Activated CD4-positive, alpha-beta T cell treated with anti-CD3 and anti-CD28 coated beads, Interleukin-10, Interleukin-2, amounts not matched to agents 100 ng/mL and 50 ng/mL, durations not matched to agents 16 hours and 8 hours (primary cell): ENCODE data around the gene ACTBL2.

Experiments
- DNase-seq: peaks from one replicate; pipeline ENCODE4 v3.0.0-alpha.2; 2020

The ACTBL2 gene

GRCh38 chr5:57448287-57448686, 34.3 kb downstream of the ACTBL2 start:
- no peak for DNase-seq

GRCh38 chr5:57447658-57448057, 35.0 kb downstream of the ACTBL2 start:
- DNase-seq, result no peak

GRCh38 chr5:57446966-57447365, 35.6 kb downstream of the ACTBL2 start:
- no peak for DNase-seq

- DNase-seq, result no peak
Observed at GRCh38 chr5:57445705-57446037, 36.9 kb downstream of the ACTBL2 start.

DNA sequence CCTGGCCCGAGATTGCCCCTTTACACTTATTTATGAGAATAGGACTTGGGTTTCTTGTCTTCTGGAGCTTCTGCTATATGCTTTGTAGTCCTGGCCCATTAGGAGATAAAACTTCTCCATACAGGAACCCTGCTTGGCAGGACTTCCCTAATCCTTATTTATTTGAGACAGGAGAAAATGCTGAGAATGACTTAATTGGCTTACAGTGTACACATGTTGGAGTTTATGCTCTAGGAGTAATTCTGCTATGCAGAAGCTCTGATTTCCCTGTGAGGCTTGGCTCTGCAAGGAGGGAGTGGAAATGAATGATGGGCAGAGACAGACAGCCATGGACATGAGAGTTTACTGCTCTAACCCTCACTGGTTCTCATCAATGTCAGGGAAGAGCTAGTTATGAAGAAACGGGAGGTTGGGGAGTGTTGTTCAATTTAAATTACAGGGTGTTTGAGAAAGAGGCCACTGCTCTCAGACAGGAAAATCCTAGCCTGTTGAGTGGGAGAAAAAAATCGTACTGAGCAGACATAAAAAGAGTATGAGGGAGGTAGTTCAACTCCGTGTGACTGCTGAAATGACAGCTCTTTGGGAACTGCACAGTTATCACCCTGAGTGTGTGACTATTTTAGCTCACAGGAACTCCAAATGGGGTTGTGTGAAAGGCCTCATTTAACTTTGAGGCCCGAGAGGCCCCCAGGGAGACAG, 37.5 kb downstream of the ACTBL2 start:
- DNase-seq, result no peak

DNA sequence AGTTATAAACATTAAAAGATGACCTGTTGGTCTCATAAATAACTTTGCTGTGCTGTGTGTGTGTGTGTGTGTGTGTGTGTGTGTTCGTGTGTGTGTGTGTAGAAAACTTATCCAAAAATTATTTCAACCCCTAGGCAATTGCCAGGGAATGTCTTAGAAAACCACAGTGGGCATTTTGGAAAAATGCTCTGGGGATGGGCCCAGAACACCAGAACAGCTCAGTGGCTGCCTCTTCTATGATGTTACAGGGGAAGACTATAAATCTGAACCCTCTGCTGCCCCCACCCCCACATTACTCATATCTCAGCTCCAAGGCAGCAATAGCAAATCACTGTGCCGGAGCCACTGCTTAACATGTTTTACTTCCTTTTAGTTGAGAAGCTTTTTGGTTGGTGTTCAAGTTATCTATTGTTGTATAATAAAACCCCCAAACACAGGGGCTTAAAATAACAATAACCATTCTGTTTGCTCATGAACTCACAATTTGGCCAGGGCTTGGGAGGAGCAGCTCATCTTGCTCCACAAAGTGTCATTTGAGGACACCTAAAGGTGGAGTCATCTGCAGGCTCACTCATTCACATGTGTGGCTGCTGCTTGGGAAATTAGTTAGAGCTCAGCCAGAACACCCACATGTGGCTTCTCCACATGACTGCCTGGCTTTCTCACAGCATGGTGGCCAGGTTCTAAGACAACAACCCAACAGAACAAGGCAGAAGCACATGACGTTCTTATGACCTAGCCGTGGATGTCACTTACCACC, 40.4 kb downstream of the ACTBL2 start:
- DNase-seq, result no peak

DNA sequence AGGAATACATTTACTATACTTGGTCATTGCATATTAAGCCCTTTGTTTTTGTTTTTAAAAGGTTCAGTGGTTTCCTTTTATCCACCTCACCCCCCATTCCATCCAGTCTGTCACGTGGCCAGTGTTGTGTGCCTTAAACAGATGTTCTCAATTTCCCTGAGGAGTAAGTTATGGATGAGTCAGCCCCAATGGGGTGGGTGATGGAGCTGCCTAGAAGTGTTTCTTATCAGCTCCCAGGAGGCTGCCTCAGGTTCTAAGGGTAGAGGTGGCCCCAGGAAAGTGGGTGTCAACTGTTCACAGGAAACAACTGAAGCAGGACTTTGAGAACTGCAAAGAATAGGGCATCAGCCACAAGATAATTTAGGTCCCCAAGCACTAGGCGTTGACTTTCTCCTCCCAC, 41.1 kb downstream of the ACTBL2 start:
- DNase-seq, result no peak

GRCh38 chr5:57439601-57440000, 43.0 kb downstream of the ACTBL2 start:
- no peak for DNase-seq

- no peak for DNase-seq
Observed at GRCh38 chr5:57437976-57438805, 44.4 kb downstream of the ACTBL2 start.

- no peak for DNase-seq
Observed at GRCh38 chr5:57436586-57436985, 46.0 kb downstream of the ACTBL2 start.

- no peak for DNase-seq
Observed at GRCh38 chr5:57435701-57436134, 46.9 kb downstream of the ACTBL2 start.

DNA sequence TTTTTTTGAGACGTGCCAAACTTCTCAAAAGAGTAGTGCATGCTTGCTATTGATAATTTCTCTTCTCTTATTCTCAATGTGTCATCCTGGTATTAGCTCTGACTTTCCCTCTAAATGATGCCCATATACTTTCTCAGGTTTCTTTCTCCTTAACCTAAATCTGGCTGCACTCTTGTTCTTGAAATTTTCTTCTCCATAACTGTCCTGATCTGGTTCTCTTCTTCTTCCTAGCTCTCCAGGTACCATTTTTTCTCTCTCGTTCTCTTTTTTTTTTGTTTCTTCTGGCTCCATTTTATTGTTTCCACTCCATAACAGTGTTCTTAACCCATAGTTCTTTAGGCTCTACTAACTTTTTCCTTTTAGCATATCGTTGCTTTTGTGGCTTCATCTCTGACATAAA, 47.9 kb downstream of the ACTBL2 start:
- DNase-seq, result no peak

DNA sequence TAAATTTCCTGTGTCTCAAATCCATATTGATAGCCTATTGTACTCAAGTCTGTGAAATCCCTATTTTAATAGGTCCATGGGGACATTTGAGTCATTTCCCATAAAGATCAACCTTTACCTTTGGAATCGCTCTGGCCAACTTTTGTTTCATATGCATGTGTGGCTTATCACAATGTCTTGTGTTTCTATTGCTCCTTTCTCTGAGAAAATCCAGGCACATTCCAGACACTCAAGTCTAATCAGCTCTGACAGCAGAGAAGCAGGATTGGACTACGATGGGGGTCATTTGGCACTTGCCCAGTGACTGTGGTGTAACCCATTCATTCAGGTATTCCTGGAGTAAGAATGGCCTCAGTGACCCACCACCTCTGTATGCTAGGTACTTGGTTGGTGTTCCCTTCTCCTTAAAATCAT, 48.4 kb downstream of the ACTBL2 start:
- DNase-seq, result no peak

DNA sequence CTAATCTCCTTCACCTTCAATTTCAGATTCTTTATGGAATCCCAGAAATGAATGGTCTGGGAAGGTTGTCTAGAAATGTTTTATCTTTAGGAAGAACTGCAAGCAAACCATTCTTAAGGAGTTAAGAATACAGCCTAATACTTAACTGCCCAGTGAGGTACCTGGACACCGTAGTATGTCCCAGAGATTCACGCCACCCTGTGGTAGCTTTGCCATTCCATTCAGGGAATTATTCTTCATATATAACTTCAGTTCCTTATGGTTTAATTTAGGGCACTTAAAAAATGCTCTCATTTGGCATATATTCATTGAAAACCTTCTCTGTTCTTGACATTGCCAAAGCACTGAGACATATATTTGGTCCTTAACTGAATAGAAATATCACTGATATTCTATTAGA, 49.7 kb downstream of the ACTBL2 start:
- no peak for DNase-seq

- DNase-seq, result no peak
Observed at GRCh38 chr5:57431759-57432158, 50.9 kb downstream of the ACTBL2 start.
